IMR-90 (cell line): ENCODE measurements around the gene DUSP22. TPM values are rescaled to one million over a fixed set of nuclear protein-coding genes. Genes with fewer than 3 reads are reported as not detected.

ENCODE experiments used
- ATAC-seq: fragments of 200-7000 bp; cut with Tn5 transposase; 2 replicates; pipeline ENCODE4 v1.9.1; 2020; ENCODE audit warnings: low read depth, mild to moderate bottlenecking, moderate library complexity
- BruUV-seq: library from RNA; stranded (reverse); fragments of 400-500 nt; replicated peaks from 2 replicates; lab custom pipeline; 2021; lab: Mats Ljungman, UMichigan
- CTCF ChIA-PET: fragments of 300-600 bp; formaldehyde crosslinking; extraction: SDS; loops from one replicate; lab custom pipeline; 2021; ENCODE audit warnings: antibody characterized with exemption; lab: Yijun Ruan, JAX
- POLR2A ChIA-PET: fragments of 300-600 bp; sonication (Branson Sonifier 250); formaldehyde crosslinking; loops from one replicate; lab custom pipeline; 2022; ENCODE audit warnings: antibody characterized with exemption; ENCODE audit not compliant: unreplicated experiment; lab: Charles Lee
- DNase-seq: peaks from one replicate; pipeline ENCODE4 v3.0.0; 2013
- H2AFZ ChIP-seq: replicated peaks from 2 replicates; pipeline ENCODE3; 2013; ENCODE audit warnings: low read length, mild to moderate bottlenecking; ENCODE audit not compliant: poor library complexity
- H2AK5ac ChIP-seq: 2 replicates; pipeline ENCODE4 v1.6.1; 2013; ENCODE audit warnings: low read depth, low read length, inconsistent platforms
- H2AK9ac ChIP-seq: replicated peaks from 2 replicates; pipeline ENCODE3; 2013; ENCODE audit warnings: mild to moderate bottlenecking, low read depth, low read length, moderate library complexity; ENCODE audit not compliant: poor library complexity
- H2BK120ac ChIP-seq: 2 replicates; pipeline ENCODE4 v1.6.1; 2013; ENCODE audit warnings: low read depth, low read length, inconsistent platforms
- H2BK15ac ChIP-seq: 3 replicates; pipeline ENCODE4 v1.6.1; 2013; ENCODE audit warnings: low read depth, low read length, inconsistent platforms
- H2BK20ac ChIP-seq: 2 replicates; pipeline ENCODE4 v1.6.1; 2013; ENCODE audit warnings: low read depth, mild to moderate bottlenecking, inconsistent platforms, low read length, moderate library complexity
- H2BK5ac ChIP-seq: 2 replicates; pipeline ENCODE4 v1.6.1; 2013; ENCODE audit warnings: mild to moderate bottlenecking, low read depth, low read length, inconsistent platforms; ENCODE audit not compliant: poor library complexity, severe bottlenecking
- H3K14ac ChIP-seq: replicated peaks from 2 replicates; pipeline ENCODE4 v1.6.1; 2013; ENCODE audit warnings: low read depth, low read length, inconsistent platforms
- H3K18ac ChIP-seq: 2 replicates; pipeline ENCODE4 v1.6.1; 2013; ENCODE audit warnings: low read depth, low read length, control low read depth
- H3K23ac ChIP-seq: 2 replicates; pipeline ENCODE4 v1.6.1; 2013; ENCODE audit warnings: low read depth, low read length, inconsistent platforms
- H3K27ac ChIP-seq: 2 replicates; pipeline ENCODE4 v1.5.1; 2013; ENCODE audit warnings: mild to moderate bottlenecking, control low read depth, low read length; ENCODE audit not compliant: insufficient read depth
- H3K27me3 ChIP-seq: 2 replicates; pipeline ENCODE4 v1.6.1; 2013; ENCODE audit warnings: low read length; ENCODE audit not compliant: control insufficient read depth, insufficient read depth
- H3K36me3 ChIP-seq: 2 replicates; pipeline ENCODE4 v1.6.1; 2013; ENCODE audit warnings: low read length, mixed read lengths; ENCODE audit not compliant: control insufficient read depth, insufficient read depth
- H3K4ac ChIP-seq: 2 replicates; pipeline ENCODE4 v1.6.1; 2013; ENCODE audit warnings: low read depth, low read length, inconsistent platforms
- H3K4me1 ChIP-seq: 2 replicates; pipeline ENCODE4 v1.6.1; 2013; ENCODE audit warnings: low read length, mixed read lengths; ENCODE audit not compliant: control insufficient read depth, insufficient read depth
- H3K4me2 ChIP-seq: 2 replicates; pipeline ENCODE4 v1.6.1; 2013; ENCODE audit warnings: low read depth, mild to moderate bottlenecking, control low read depth, low read length, moderate library complexity
- H3K4me3 ChIP-seq: 2 replicates; pipeline ENCODE4 v1.5.1; 2013; ENCODE audit warnings: low read depth, mild to moderate bottlenecking, control low read depth, low read length, moderate library complexity; ENCODE audit not compliant: insufficient read depth
- H3K56ac ChIP-seq: 2 replicates; pipeline ENCODE4 v1.6.1; 2013; ENCODE audit warnings: low read length, inconsistent platforms; ENCODE audit not compliant: insufficient read depth; ENCODE audit errors: extremely low read depth
- H3K79me1 ChIP-seq, 2 experiments: 2 replicates each; pipeline ENCODE4 v1.6.1; 2013; ENCODE audit warnings: low read length in 2 of 2, inconsistent platforms in 1 of 2, low read depth in 1 of 2
- H3K9ac ChIP-seq: 2 replicates; pipeline ENCODE4 v1.6.1; 2013; ENCODE audit warnings: low read depth, low read length, control low read depth
- H3K9me1 ChIP-seq: 2 replicates; pipeline ENCODE4 v1.6.1; 2013; ENCODE audit warnings: low read length, inconsistent platforms; ENCODE audit not compliant: insufficient read depth
- H3K9me3 ChIP-seq: 2 replicates; pipeline ENCODE4 v1.6.1; 2013; ENCODE audit warnings: low read length; ENCODE audit not compliant: control insufficient read depth, insufficient read depth
- H4K20me1 ChIP-seq: 2 replicates; pipeline ENCODE4 v1.6.1; 2013; ENCODE audit warnings: low read length, inconsistent platforms; ENCODE audit not compliant: insufficient read depth
- H4K5ac ChIP-seq: 2 replicates; pipeline ENCODE4 v1.6.1; 2013; ENCODE audit warnings: mild to moderate bottlenecking, low read depth, low read length, control low read depth
- H4K8ac ChIP-seq, 2 experiments: 2 replicates each; pipeline ENCODE4 v1.6.1; 2013; ENCODE audit warnings: low read depth in 2 of 2, low read length in 2 of 2, control low read depth in 1 of 2, inconsistent platforms in 1 of 2
- H4K91ac ChIP-seq: 2 replicates; pipeline ENCODE4 v1.6.1; 2013; ENCODE audit warnings: low read depth, low read length, inconsistent platforms; ENCODE audit not compliant: insufficient read depth
- CEBPB ChIP-seq: IDR thresholded peaks from 2 replicates; pipeline ENCODE4 v1.6.1; 2012; ENCODE audit warnings: low read depth, low read length, improper control_type of control experiment
- MAFK ChIP-seq: IDR thresholded peaks from 2 replicates; pipeline ENCODE4 v1.6.1; 2012; ENCODE audit warnings: low read depth, low read length, improper control_type of control experiment
- MXI1 ChIP-seq: IDR thresholded peaks from 2 replicates; pipeline ENCODE4 v1.6.1; 2012; ENCODE audit warnings: low read depth, mild to moderate bottlenecking, low read length, moderate library complexity, borderline replicate concordance
- POLR2A ChIP-seq: IDR thresholded peaks from 2 replicates; pipeline ENCODE4 v1.6.1; 2012; ENCODE audit warnings: mild to moderate bottlenecking, low read depth, low read length
- RCOR1 ChIP-seq: IDR thresholded peaks from 2 replicates; pipeline ENCODE4 v1.6.1; 2012; ENCODE audit warnings: mild to moderate bottlenecking, low read length, improper control_type of control experiment; ENCODE audit not compliant: insufficient replicate concordance
- RFX5 ChIP-seq: IDR thresholded peaks from 2 replicates; pipeline ENCODE4 v1.8.0; 2012; ENCODE audit warnings: low read depth, mild to moderate bottlenecking, low read length, moderate library complexity
- WGBS, 2 experiments: methylation state at CpG; one replicate each; pipeline versions ENCODE4 v1.1.5 to v1.1.7; 2013; ENCODE audit warnings: missing lambda C conversion rate in 2 of 2; ENCODE audit not compliant: insufficient read length in 1 of 2; ENCODE audit errors: extremely low coverage in 2 of 2; 5-methylcytosine and 5-hydroxymethylcytosine counted together
- dilution Hi-C: fragments of 300-500 bp; cut with HindIII; formaldehyde crosslinking; loops from one replicate; pipeline ENCODE4 v1.14.3; 2018; ENCODE audit warnings: low sequenced_read_pairs; ENCODE audit not compliant: unreplicated experiment
- in situ Hi-C: fragments of 300-500 bp; cut with MboI; formaldehyde crosslinking; loops from 3 replicates; pipeline ENCODE4 v1.14.3; 2019; ENCODE audit warnings: low sequenced_read_pairs, inconsistent platforms, mixed read lengths
- intact Hi-C: fragments of 100-400 bp; cut with micrococcal nuclease; formaldehyde crosslinking; loops from 2 replicates; pipeline ENCODE4 v1.10.0; 2022
- polyA plus RNA-seq, 3 experiments: library from polyadenylated mRNA; depleted of rRNA; stranded (reverse); fragments of >200 nt; gene quantifications; 2 replicates each; pipeline ENCODE4 v1.2.3, GENCODE V29; 2012; ENCODE audit warnings: low replicate concordance in 1 of 3
- total RNA-seq: library from RNA; depleted of rRNA; stranded (reverse); fragments of >200 nt; gene quantifications from 2 replicates; pipeline ENCODE4 v1.2.3, GENCODE V29; 2012

DUSP22 gene
- total and polyA plus RNA-seq, 2 of the 4 experiments (the other 2 are of a cell fraction): 7.1 to 8.2 TPM

- H2BK20ac ChIP-seq: no peak overlapping the region
- no peak overlapping the region for H3K23ac ChIP-seq
- no peak overlapping the region for H3K4ac ChIP-seq
- H4K20me1 ChIP-seq: no peaks in the 10 kb centered on the region; the same call in 1 of the 2 replicates
- no peaks in the 10 kb centered on the region; the same call in 1 of the 2 replicates for H3K9me3 ChIP-seq
- no peak overlapping the region for H3K18ac ChIP-seq
- no peak overlapping the region for H2AK5ac ChIP-seq
- dilution Hi-C loops (no loop called here), in situ Hi-C loops (no loop called here), intact Hi-C loops (no loop called here)
- no peak overlapping the region for H2BK120ac ChIP-seq
- H4K5ac ChIP-seq: no peak overlapping the region
- H3K4me2 ChIP-seq: no peak overlapping the region
- POLR2A ChIA-PET: no interaction called here
- H2BK5ac ChIP-seq: no peak overlapping the region
- no peak overlapping the region for H3K4me3 ChIP-seq
- no peak overlapping the region for H3K56ac ChIP-seq
- WGBS, 2 experiments: 51% methylated on average over 10 of the region's 16 CpGs; no CpG with 5 or more reads in 1 of the 2 experiments
- no peaks in the 10 kb centered on the region for H3K36me3 ChIP-seq
- DNase-seq (no peak), ATAC-seq (no peak)
- H3K27ac ChIP-seq: no peak overlapping the region
- no peak overlapping the region for H3K9ac ChIP-seq
- H4K91ac ChIP-seq: no peak overlapping the region
- BruUV-seq: no TSS peak
- H3K27me3 ChIP-seq: no peaks in the 10 kb centered on the region
- TF ChIP-seq MXI1: no peak
- no peak for TF ChIP-seq MAFK
- TF ChIP-seq RCOR1: no peak
- no peak for TF ChIP-seq POLR2A
- no peak for TF ChIP-seq RFX5
- no peak for TF ChIP-seq CEBPB
- CTCF ChIA-PET: no interaction called here
- H3K4me1 ChIP-seq: no peaks in the 10 kb centered on the region
- H2BK15ac ChIP-seq: no peak overlapping the region
- H4K8ac ChIP-seq: no peak overlapping the region
- no peaks in the 10 kb centered on the region for H3K79me1 ChIP-seq
- no peak overlapping the region for H3K14ac ChIP-seq
- no peaks in the 10 kb centered on the region; the same call in 1 of the 2 replicates for H3K9me1 ChIP-seq
- H2AK9ac ChIP-seq: no peak overlapping the region
- no peak overlapping the region for H2AFZ ChIP-seq
Observed at GRCh38 chr6:341914-342831, 49.9 kb downstream of the DUSP22 start.
